ENCODE measurements around the gene ACTR10. TPM values are rescaled to one million over a fixed set of nuclear protein-coding genes. Genes with fewer than 3 reads are reported as not detected.

The ACTR10 gene
- total and polyA plus RNA-seq, 2 experiments from 2014 or later = 106 to 112 TPM

- no peaks in the 10 kb centered on the region for H3K27me3 ChIP-seq
- no peak overlapping the region for H3K4me2 ChIP-seq
- WGBS (ENCODE audit: low lambda C conversion rate, missing lambda C conversion rate) = 56% methylated on average over 1 of the region's 1 CpG
- no peaks in the 10 kb centered on the region for H3K36me3 ChIP-seq (replicated peaks; ENCODE audit: insufficient read depth, low read depth)
- H2AFZ ChIP-seq = no peak overlapping the region
- no peaks in the 10 kb centered on the region for H3K9me2 ChIP-seq (replicated peaks; ENCODE audit: insufficient read depth)
- no peaks in the 10 kb centered on the region for H4K20me1 ChIP-seq (ENCODE audit: insufficient read depth, poor library complexity, severe bottlenecking)
- H3K79me2 ChIP-seq = no peaks in the 10 kb centered on the region
- H3K4me3 ChIP-seq = no peak overlapping the region
- no peak for DNase-seq (ENCODE audit: low spot score)
- H3K4me1 ChIP-seq (ENCODE audit: insufficient read depth) = no peaks in the 10 kb centered on the region
- no peak for TF ChIP-seq EZH2 (IDR thresholded peaks at IDR 0.05; ENCODE audit: borderline replicate concordance)
- no peak for TF ChIP-seq CTCF (IDR thresholded peaks at IDR 0.05; ENCODE audit: poor library complexity)
- TF ChIP-seq EZH2phosphoT487 (IDR thresholded peaks at IDR 0.05; ENCODE audit: low read depth, severe bottlenecking, unreplicated experiment) = no peak
- no peak overlapping the region for H3K27ac ChIP-seq
- H3K9me3 ChIP-seq (ENCODE audit: low read depth) = no peaks in the 10 kb centered on the region
These were observed 32.9 kb upstream of the ACTR10 start for GRCh38 chr14:58167057-58167456.

GRCh38 chr14:58167891-58168290 is 32.1 kb upstream of the ACTR10 start:
- H3K4me1 ChIP-seq (ENCODE audit: insufficient read depth) = no peaks in the 10 kb centered on the region
- no peaks in the 10 kb centered on the region for H3K27me3 ChIP-seq
- WGBS (ENCODE audit: low lambda C conversion rate, missing lambda C conversion rate) = 86% methylated on average over 5 of the region's 5 CpGs
- TF ChIP-seq CTCF (IDR thresholded peaks at IDR 0.05; ENCODE audit: poor library complexity) (no peak), EZH2phosphoT487 (IDR thresholded peaks at IDR 0.05; ENCODE audit: low read depth, severe bottlenecking, unreplicated experiment) (no peak), EZH2 (IDR thresholded peaks at IDR 0.05; ENCODE audit: borderline replicate concordance) (no peak)
- H2AFZ ChIP-seq = no peak overlapping the region
- no peak overlapping the region for H3K4me2 ChIP-seq
- no peak overlapping the region for H3K27ac ChIP-seq
- no peaks in the 10 kb centered on the region for H3K36me3 ChIP-seq (replicated peaks; ENCODE audit: insufficient read depth, low read depth)
- H3K79me2 ChIP-seq = no peaks in the 10 kb centered on the region
- no peak for DNase-seq (ENCODE audit: low spot score)
- H3K9me3 ChIP-seq (ENCODE audit: low read depth) = no peaks in the 10 kb centered on the region
- no peaks in the 10 kb centered on the region for H3K9me2 ChIP-seq (replicated peaks; ENCODE audit: insufficient read depth)
- no peaks in the 10 kb centered on the region for H4K20me1 ChIP-seq (ENCODE audit: insufficient read depth, poor library complexity, severe bottlenecking)
- H3K4me3 ChIP-seq = no peak overlapping the region

- Histone ChIP-seq H3K4me3 (no peak overlapping the region), H3K4me1 (ENCODE audit: insufficient read depth) (no peaks in the 10 kb centered on the region), H3K9me3 (ENCODE audit: low read depth) (no peaks in the 10 kb centered on the region), H3K9me2 (replicated peaks; ENCODE audit: insufficient read depth) (no peaks in the 10 kb centered on the region), H4K20me1 (ENCODE audit: insufficient read depth, poor library complexity, severe bottlenecking) (no peaks in the 10 kb centered on the region), H3K36me3 (replicated peaks; ENCODE audit: insufficient read depth, low read depth) (no peaks in the 10 kb centered on the region), H3K79me2 (no peaks in the 10 kb centered on the region), H2AFZ (peak overlapping the region; percentile 35), H3K27me3 (no peaks in the 10 kb centered on the region), H3K27ac (no peak overlapping the region), H3K4me2 (peak overlapping the region; percentile 34)
- TF ChIP-seq CTCF (IDR thresholded peaks at IDR 0.05; ENCODE audit: poor library complexity) (no peak), EZH2 (IDR thresholded peaks at IDR 0.05; ENCODE audit: borderline replicate concordance) (no peak), EZH2phosphoT487 (IDR thresholded peaks at IDR 0.05; ENCODE audit: low read depth, severe bottlenecking, unreplicated experiment) (no peak)
- peak; percentile 88 for DNase-seq (ENCODE audit: low spot score)
- 14% methylated on average over 6 of the region's 6 CpGs for WGBS (ENCODE audit: low lambda C conversion rate, missing lambda C conversion rate)
These were observed 28.9 kb upstream of the ACTR10 start for GRCh38 chr14:58171090-58171489.

GRCh38 chr14:58177125-58177524 is 22.8 kb upstream of the ACTR10 start:
- no peaks in the 10 kb centered on the region for H3K9me2 ChIP-seq (replicated peaks; ENCODE audit: insufficient read depth)
- no peaks in the 10 kb centered on the region for H3K27me3 ChIP-seq
- H3K4me3 ChIP-seq = no peak overlapping the region
- no peaks in the 10 kb centered on the region for H4K20me1 ChIP-seq (ENCODE audit: insufficient read depth, poor library complexity, severe bottlenecking)
- H2AFZ ChIP-seq = no peak overlapping the region
- TF ChIP-seq EZH2phosphoT487 (IDR thresholded peaks at IDR 0.05; ENCODE audit: low read depth, severe bottlenecking, unreplicated experiment) (no peak), CTCF (IDR thresholded peaks at IDR 0.05; ENCODE audit: poor library complexity) (no peak), EZH2 (IDR thresholded peaks at IDR 0.05; ENCODE audit: borderline replicate concordance) (no peak)
- H3K27ac ChIP-seq = no peak overlapping the region
- no peaks in the 10 kb centered on the region for H3K4me1 ChIP-seq (ENCODE audit: insufficient read depth)
- no peak for DNase-seq (ENCODE audit: low spot score)
- H3K79me2 ChIP-seq = no peaks in the 10 kb centered on the region
- H3K36me3 ChIP-seq (replicated peaks; ENCODE audit: insufficient read depth, low read depth) = no peaks in the 10 kb centered on the region
- H3K9me3 ChIP-seq (ENCODE audit: low read depth) = no peaks in the 10 kb centered on the region
- no peak overlapping the region for H3K4me2 ChIP-seq
- 88% methylated on average over 5 of the region's 5 CpGs for WGBS (ENCODE audit: low lambda C conversion rate, missing lambda C conversion rate)

All from hepatocyte (in vitro differentiated cells).